ENCODE data around the gene AP4S1. TPM values are rescaled to one million over a fixed set of nuclear protein-coding genes. Genes with fewer than 3 reads are reported as not detected.
"Not testable (repeated sequence)": the region's sequence is repeated elsewhere in the genome, so short reads cannot be mapped to it uniquely, and the experiment has no call there.

Gene AP4S1
- total RNA-seq, 2 donors from 2014 or later = 7.6 to 11.1 TPM

DNA sequence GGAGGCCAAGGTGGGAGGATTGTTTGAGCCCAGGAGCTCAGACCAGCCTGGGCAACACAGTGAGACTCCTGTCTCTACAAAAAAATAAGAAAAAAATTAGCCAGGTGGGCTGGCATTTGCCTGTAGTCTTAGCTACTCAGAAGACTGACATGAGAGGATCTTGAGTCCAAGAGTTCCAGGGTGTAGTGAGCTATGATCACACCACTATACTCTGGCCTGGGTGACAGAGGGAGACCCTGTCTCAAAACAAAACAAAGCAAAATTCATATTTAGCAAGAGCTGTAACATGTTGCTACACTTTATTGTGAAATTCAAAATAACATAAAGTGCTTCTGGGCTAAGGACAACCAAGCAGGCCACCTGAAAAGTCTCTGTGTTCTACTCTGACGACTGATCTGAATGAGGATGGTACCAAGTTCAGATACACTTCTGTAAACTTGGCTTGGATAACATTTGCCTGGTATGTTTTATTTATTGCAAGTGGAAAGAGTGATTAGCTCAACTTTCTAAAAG, 12.3 kb downstream of the AP4S1 start:
- H3K4me3 Mint-ChIP-seq = no peak overlapping the region
- H3K27ac Mint-ChIP-seq = no peak overlapping the region
- no peaks in the 10 kb centered on the region for H3K9me3 Mint-ChIP-seq
- no peaks in the 10 kb centered on the region for H3K27me3 Mint-ChIP-seq (ENCODE audit: insufficient read depth)
- peaks cover 9% of the 10 kb centered on the region for H3K4me1 ChIP-seq (ENCODE audit: control insufficient read depth, insufficient read depth, low read length)
- no peak overlapping the region for H3K27ac ChIP-seq (ENCODE audit: low read depth, low read length)
- H3K4me1 Mint-ChIP-seq = peaks cover 23% of the 10 kb centered on the region
- H3K4me3 ChIP-seq (ENCODE audit: low read length) = no peak overlapping the region
- H3K9ac ChIP-seq (ENCODE audit: extremely low read depth, low read length, poor library complexity, severe bottlenecking) = no peak overlapping the region
- WGBS, 2 experiments (ENCODE audit: insufficient coverage in 1 of 2, insufficient read length in 1 of 2) = 90% methylated on average over 1 of the region's 1 CpG; no CpG with 5 or more reads in 1 of the 2 experiments
- H3K27me3 ChIP-seq (ENCODE audit: control insufficient read depth, insufficient read depth, low read length, poor library complexity, severe bottlenecking) = no peaks in the 10 kb centered on the region
- TF ChIP-seq CTCF (conservative IDR thresholded peaks at IDR 0.05) = no peak
- DNase-seq = peak; percentile 27
- peaks cover 8% of the 10 kb centered on the region for H3K9me3 ChIP-seq (ENCODE audit: control insufficient read depth, low read length)
- no peaks in the 10 kb centered on the region for H3K36me3 ChIP-seq (ENCODE audit: control insufficient read depth, insufficient read depth, low read length)
- H3K36me3 Mint-ChIP-seq (ENCODE audit: low read depth) = peaks cover 2% of the 10 kb centered on the region

DNA sequence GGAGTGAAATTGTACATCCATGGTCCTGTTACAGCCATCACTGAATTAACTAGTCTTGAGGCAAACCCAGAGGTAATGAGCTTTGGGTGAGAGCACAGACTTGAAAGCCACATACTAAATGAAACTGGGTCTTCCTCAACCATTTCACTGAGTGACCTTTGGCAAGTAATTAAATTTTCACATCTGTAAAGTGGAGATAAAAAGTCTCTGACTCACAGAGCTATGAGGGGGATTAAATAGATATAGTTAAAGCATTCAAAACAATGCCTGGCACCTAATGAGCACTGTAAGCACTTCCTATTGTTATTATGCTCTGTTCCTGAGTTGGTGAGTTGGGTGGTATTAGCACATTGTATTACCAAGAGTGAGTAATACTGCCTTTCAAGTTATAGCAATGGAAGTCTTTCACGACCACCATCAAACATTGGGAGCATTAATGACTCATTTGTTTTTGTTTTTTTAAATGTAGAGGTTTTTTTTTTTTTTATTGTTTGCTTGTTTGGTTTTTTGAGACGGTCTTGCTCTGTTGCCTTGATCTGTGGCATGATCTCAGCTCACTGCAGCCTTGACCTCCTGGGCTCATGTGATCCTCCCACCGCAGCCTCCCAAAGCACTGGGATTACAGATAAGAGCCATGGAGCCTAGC, 13.2 kb downstream of the AP4S1 start:
- Mint-ChIP-seq H3K9me3 (no peaks in the 10 kb centered on the region), H3K27me3 (ENCODE audit: insufficient read depth) (no peaks in the 10 kb centered on the region), H3K4me1 (peaks cover 24% of the 10 kb centered on the region), H3K27ac (peak overlapping the region; percentile 26), H3K4me3 (no peak overlapping the region), H3K36me3 (ENCODE audit: low read depth) (peaks cover 2% of the 10 kb centered on the region)
- Histone ChIP-seq H3K27ac (ENCODE audit: low read depth, low read length) (no peak overlapping the region), H3K9ac (ENCODE audit: extremely low read depth, low read length, poor library complexity, severe bottlenecking) (no peak overlapping the region), H3K4me3 (ENCODE audit: low read length) (no peak overlapping the region), H3K4me1 (ENCODE audit: control insufficient read depth, insufficient read depth, low read length) (peaks cover 9% of the 10 kb centered on the region), H3K9me3 (ENCODE audit: control insufficient read depth, low read length) (peaks cover 8% of the 10 kb centered on the region), H3K36me3 (ENCODE audit: control insufficient read depth, insufficient read depth, low read length) (no peaks in the 10 kb centered on the region), H3K27me3 (ENCODE audit: control insufficient read depth, insufficient read depth, low read length, poor library complexity, severe bottlenecking) (no peaks in the 10 kb centered on the region)
- TF ChIP-seq CTCF (conservative IDR thresholded peaks at IDR 0.05) = no peak
- 51 to 67% methylated on average over 1 to 2 of the region's 3 CpGs for WGBS, 2 experiments (ENCODE audit: insufficient coverage in 1 of 2, insufficient read length in 1 of 2)
- DNase-seq = peak; percentile 55

GRCh38 chr14:31042300-31042699, 16.9 kb downstream of the AP4S1 start:
- peaks cover 28% of the 10 kb centered on the region for H3K4me1 Mint-ChIP-seq
- Histone ChIP-seq H3K9ac (ENCODE audit: extremely low read depth, low read length, poor library complexity, severe bottlenecking) (no peak overlapping the region), H3K4me3 (ENCODE audit: low read length) (no peak overlapping the region), H3K9me3 (ENCODE audit: control insufficient read depth, low read length) (peaks cover 8% of the 10 kb centered on the region), H3K36me3 (ENCODE audit: control insufficient read depth, insufficient read depth, low read length) (no peaks in the 10 kb centered on the region), H3K27ac (ENCODE audit: low read depth, low read length) (no peak overlapping the region), H3K27me3 (ENCODE audit: control insufficient read depth, insufficient read depth, low read length, poor library complexity, severe bottlenecking) (no peaks in the 10 kb centered on the region), H3K4me1 (ENCODE audit: control insufficient read depth, insufficient read depth, low read length) (peaks cover 9% of the 10 kb centered on the region)
- no peak for TF ChIP-seq CTCF (conservative IDR thresholded peaks at IDR 0.05)
- WGBS, 2 experiments (ENCODE audit: insufficient coverage in 1 of 2, insufficient read length in 1 of 2) = no CpG with 5 or more reads among the region's 1 CpG
- H3K27me3 Mint-ChIP-seq (ENCODE audit: insufficient read depth) = no peaks in the 10 kb centered on the region
- peaks cover 5% of the 10 kb centered on the region for H3K36me3 Mint-ChIP-seq (ENCODE audit: low read depth)
- no peaks in the 10 kb centered on the region for H3K9me3 Mint-ChIP-seq
- no peak overlapping the region for H3K4me3 Mint-ChIP-seq
- DNase-seq = no peak
- no peak overlapping the region for H3K27ac Mint-ChIP-seq

- not testable (repeated sequence) for H3K36me3 ChIP-seq (ENCODE audit: control insufficient read depth, insufficient read depth, low read length); H3K9ac ChIP-seq (ENCODE audit: extremely low read depth, low read length, poor library complexity, severe bottlenecking); H3K27ac ChIP-seq (ENCODE audit: low read depth, low read length); H3K36me3 Mint-ChIP-seq (ENCODE audit: low read depth); DNase-seq; H3K4me3 ChIP-seq (ENCODE audit: low read length); H3K27me3 Mint-ChIP-seq (ENCODE audit: insufficient read depth); H3K27me3 ChIP-seq (ENCODE audit: control insufficient read depth, insufficient read depth, low read length, poor library complexity, severe bottlenecking); H3K9me3 ChIP-seq (ENCODE audit: control insufficient read depth, low read length); H3K4me3 Mint-ChIP-seq; H3K4me1 ChIP-seq (ENCODE audit: control insufficient read depth, insufficient read depth, low read length); H3K9me3 Mint-ChIP-seq
- Mint-ChIP-seq H3K27ac (peak overlapping the region; percentile 31), H3K4me1 (peaks cover 26% of the 10 kb centered on the region)
- WGBS, 2 experiments (ENCODE audit: insufficient coverage in 1 of 2, insufficient read length in 1 of 2) = 82 to 100% methylated on average over 3 to 10 of the region's 10 CpGs
These were observed 17.4 kb downstream of the AP4S1 start for GRCh38 chr14:31042893-31043292.
